ENCODE measurements around the gene KRTAP5-3. TPM values are rescaled to one million over a fixed set of nuclear protein-coding genes. Genes with fewer than 3 reads are reported as not detected.

The KRTAP5-3 gene
- total RNA-seq, 1 donor from 2014 or later: not detected

- peaks cover 14% of the 10 kb centered on the region for H3K27me3 Mint-ChIP-seq (ENCODE audit: insufficient read depth, low read depth)
- H4K20me1 ChIP-seq (ENCODE audit: low read depth): no peaks in the 10 kb centered on the region
These were observed 44.7 kb upstream of the KRTAP5-3 start for GRCh38 chr11:1652771-1653540.

DNA sequence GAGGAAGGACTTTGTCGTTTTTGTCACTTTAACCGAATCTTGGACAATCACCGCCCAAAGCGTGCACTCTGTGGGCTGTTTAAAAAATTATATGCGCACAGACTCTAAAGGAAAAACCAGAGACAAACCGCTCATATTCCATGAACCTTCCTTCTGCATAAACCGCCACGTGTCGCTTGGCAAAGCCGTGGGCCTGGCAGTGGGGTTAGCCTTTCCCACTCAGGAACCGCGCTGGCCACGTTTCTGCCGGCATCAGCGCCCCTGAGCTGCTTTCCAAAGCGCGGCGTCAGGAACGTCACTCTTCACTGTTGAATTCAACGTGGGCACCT lies 44.1 kb upstream of the KRTAP5-3 start:
- Histone ChIP-seq H3K9ac (no peak overlapping the region), H4K20me1 (ENCODE audit: low read depth) (no peaks in the 10 kb centered on the region), H3K4me1 (no peaks in the 10 kb centered on the region), H3F3A (ENCODE audit: low read depth) (no peaks in the 10 kb centered on the region), H2AFZ (replicated peaks) (no peak overlapping the region), H3K36me3 (no peaks in the 10 kb centered on the region), H3K27me3 (peaks cover 25% of the 10 kb centered on the region), H3K9me3 (ENCODE audit: low read depth) (no peaks in the 10 kb centered on the region), H3K27ac (no peak overlapping the region), H3K4me3 (no peak overlapping the region), H3K79me2 (ENCODE audit: low read depth) (no peaks in the 10 kb centered on the region), H3K4me2 (no peak overlapping the region)
- no peaks in the 10 kb centered on the region for H3K36me3 Mint-ChIP-seq
- H3K9me3 Mint-ChIP-seq: no peaks in the 10 kb centered on the region
- TF ChIP-seq CTCF (IDR thresholded peaks at IDR 0.05) (no peak), EZH2 (IDR thresholded peaks at IDR 0.05) (no peak), EZH2phosphoT487 (IDR thresholded peaks at IDR 0.05) (no peak)
- no peak overlapping the region for H3K4me3 Mint-ChIP-seq
- no peaks in the 10 kb centered on the region for H3K4me1 Mint-ChIP-seq
- peaks cover 14% of the 10 kb centered on the region for H3K27me3 Mint-ChIP-seq (ENCODE audit: insufficient read depth, low read depth)
- no peak for DNase-seq (ENCODE audit: low spot score)
- H3K27ac Mint-ChIP-seq: no peak overlapping the region

More at GRCh38 chr11:1652771-1653540, 44.7 kb upstream of the KRTAP5-3 start:
- peak; percentile 100 for TF ChIP-seq CTCF (IDR thresholded peaks at IDR 0.05)
- TF ChIP-seq EZH2phosphoT487 (IDR thresholded peaks at IDR 0.05): no peak
- TF ChIP-seq EZH2 (IDR thresholded peaks at IDR 0.05): peak; percentile 35
- no peaks in the 10 kb centered on the region for H3K4me1 Mint-ChIP-seq
- no peak overlapping the region for H3K27ac Mint-ChIP-seq
- Histone ChIP-seq H3K9ac (no peak overlapping the region), H3K4me2 (peak overlapping the region; percentile 40), H2AFZ (replicated peaks) (peak overlapping the region; percentile 70), H3K79me2 (ENCODE audit: low read depth) (no peaks in the 10 kb centered on the region), H3K4me1 (no peaks in the 10 kb centered on the region), H3F3A (ENCODE audit: low read depth) (no peaks in the 10 kb centered on the region), H3K36me3 (no peaks in the 10 kb centered on the region), H3K27me3 (peaks cover 25% of the 10 kb centered on the region), H3K9me3 (ENCODE audit: low read depth) (no peaks in the 10 kb centered on the region), H3K4me3 (no peak overlapping the region), H3K27ac (no peak overlapping the region)
- peak; percentile 85 for DNase-seq (ENCODE audit: low spot score)
- no peaks in the 10 kb centered on the region for H3K9me3 Mint-ChIP-seq
- H3K36me3 Mint-ChIP-seq: no peaks in the 10 kb centered on the region
- no peak overlapping the region for H3K4me3 Mint-ChIP-seq

GRCh38 chr11:1652026-1652425 lies 43.8 kb upstream of the KRTAP5-3 start:
- H3K9me3 ChIP-seq (ENCODE audit: low read depth): no peaks in the 10 kb centered on the region
- H3K4me1 ChIP-seq: no peaks in the 10 kb centered on the region
- no peak overlapping the region for H2AFZ ChIP-seq (replicated peaks)
- H3F3A ChIP-seq (ENCODE audit: low read depth): no peaks in the 10 kb centered on the region
- no peaks in the 10 kb centered on the region for H3K4me1 Mint-ChIP-seq
- H3K4me3 ChIP-seq: no peak overlapping the region
- no peaks in the 10 kb centered on the region for H3K9me3 Mint-ChIP-seq
- H3K27ac Mint-ChIP-seq: no peak overlapping the region
- no peak for TF ChIP-seq EZH2 (IDR thresholded peaks at IDR 0.05)
- TF ChIP-seq EZH2phosphoT487 (IDR thresholded peaks at IDR 0.05): no peak
- no peak for TF ChIP-seq CTCF (IDR thresholded peaks at IDR 0.05)
- no peak overlapping the region for H3K27ac ChIP-seq
- peaks cover 14% of the 10 kb centered on the region for H3K27me3 Mint-ChIP-seq (ENCODE audit: insufficient read depth, low read depth)
- no peak overlapping the region for H3K9ac ChIP-seq
- H3K27me3 ChIP-seq: peaks cover 25% of the 10 kb centered on the region
- no peak overlapping the region for H3K4me3 Mint-ChIP-seq
- no peak for DNase-seq (ENCODE audit: low spot score)
- H3K79me2 ChIP-seq (ENCODE audit: low read depth): no peaks in the 10 kb centered on the region
- H4K20me1 ChIP-seq (ENCODE audit: low read depth): no peaks in the 10 kb centered on the region
- no peaks in the 10 kb centered on the region for H3K36me3 ChIP-seq
- H3K4me2 ChIP-seq: no peak overlapping the region
- no peaks in the 10 kb centered on the region for H3K36me3 Mint-ChIP-seq
